Measurements from ENCODE around the gene ANTKMT. TPM values are rescaled to one million over a fixed set of nuclear protein-coding genes. Genes with fewer than 3 reads are reported as not detected.

ANTKMT gene
- total and polyA plus RNA-seq, 2 donors from 2014 or later = 44.1 to 70.4 TPM

- FAIRE-seq (no peak), DNase-seq (no peak)
- intact Hi-C loops (cut with DNase I) = no loop called here
- Histone ChIP-seq H3K36me3 (ENCODE audit: control insufficient read depth in 2 of 3, insufficient read depth in 3 of 3, low read length in 3 of 3) (no peaks in the 10 kb centered on the region), H3K27ac (ENCODE audit: low read depth in 2 of 2, low read length in 2 of 2) (no peak overlapping the region), H3K4me3 (ENCODE audit: low read length in 3 of 3) (no peak overlapping the region), H3K4me1 (ENCODE audit: control insufficient read depth in 2 of 3, insufficient read depth in 2 of 3, low read depth in 1 of 3, low read length in 3 of 3) (peaks cover 0 to 2% (median 0%) of the 10 kb centered on the region in 3 donors), H3K27me3 (ENCODE audit: control insufficient read depth, insufficient read depth, low read length) (peaks cover 12% of the 10 kb centered on the region), H3K9ac (ENCODE audit: low read length in 3 of 3) (no peak overlapping the region), H3K9me3 (ENCODE audit: control insufficient read depth in 2 of 3, insufficient read depth in 1 of 3, low read length in 3 of 3) (no peaks in the 10 kb centered on the region)
- TF ChIP-seq CTCF (IDR thresholded peaks at IDR 0.05; ENCODE audit: borderline replicate concordance, extremely low read depth, insufficient read depth) = no peak
These were observed 12.0 kb upstream of the ANTKMT start for GRCh38 chr16:708959-709358.

GRCh38 chr16:709566-710499 lies 11.1 kb upstream of the ANTKMT start:
- intact Hi-C loops (cut with DNase I) = no loop called here

GRCh38 chr16:710500-711075 lies 10.4 kb upstream of the ANTKMT start:
- FAIRE-seq (no peak), DNase-seq (no peak)
- intact Hi-C loops (cut with DNase I) = no loop called here
- Histone ChIP-seq H3K9me3 (ENCODE audit: control insufficient read depth in 2 of 3, insufficient read depth in 1 of 3, low read length in 3 of 3) (no peaks in the 10 kb centered on the region), H3K4me3 (ENCODE audit: low read length in 3 of 3) (no peak overlapping the region), H3K4me1 (ENCODE audit: control insufficient read depth in 2 of 3, insufficient read depth in 2 of 3, low read depth in 1 of 3, low read length in 3 of 3) (peaks cover 0 to 6% (median 0%) of the 10 kb centered on the region in 3 donors), H3K36me3 (ENCODE audit: control insufficient read depth in 2 of 3, insufficient read depth in 3 of 3, low read length in 3 of 3) (no peaks in the 10 kb centered on the region), H3K27ac (ENCODE audit: low read depth in 2 of 2, low read length in 2 of 2) (no peak overlapping the region), H3K27me3 (ENCODE audit: control insufficient read depth, insufficient read depth, low read length) (peaks cover 6% of the 10 kb centered on the region), H3K9ac (ENCODE audit: low read length in 3 of 3) (no peak overlapping the region)
- TF ChIP-seq CTCF (IDR thresholded peaks at IDR 0.05; ENCODE audit: borderline replicate concordance, extremely low read depth, insufficient read depth) = no peak

More at GRCh38 chr16:709566-710499, 11.1 kb upstream of the ANTKMT start:
- H3K9me3 ChIP-seq (ENCODE audit: control insufficient read depth in 2 of 3, insufficient read depth in 1 of 3, low read length in 3 of 3) = no peaks in the 10 kb centered on the region
- no peak overlapping the region for H3K9ac ChIP-seq (ENCODE audit: low read length in 3 of 3)
- H3K27me3 ChIP-seq (ENCODE audit: control insufficient read depth, insufficient read depth, low read length) = peaks cover 6% of the 10 kb centered on the region
- no peak overlapping the region for H3K4me3 ChIP-seq (ENCODE audit: low read length in 3 of 3)
- FAIRE-seq = no peak
- peaks cover 0 to 6% (median 0%) of the 10 kb centered on the region in 3 donors for H3K4me1 ChIP-seq (ENCODE audit: control insufficient read depth in 2 of 3, insufficient read depth in 2 of 3, low read depth in 1 of 3, low read length in 3 of 3)
- no peak overlapping the region for H3K27ac ChIP-seq (ENCODE audit: low read depth in 2 of 2, low read length in 2 of 2)
- no peaks in the 10 kb centered on the region for H3K36me3 ChIP-seq (ENCODE audit: control insufficient read depth in 2 of 3, insufficient read depth in 3 of 3, low read length in 3 of 3)
- DNase-seq = peak in 4 of 5 donors; percentile 72 to 87 (median 84)
- no peak for TF ChIP-seq CTCF (IDR thresholded peaks at IDR 0.05; ENCODE audit: borderline replicate concordance, extremely low read depth, insufficient read depth)

Measured in kidney (tissue), 14 donors.